Stimulated activated CD8-positive, alpha-beta memory T cell treated with anti-CD3 and anti-CD28 coated beads, Interleukin-12 subunit alpha, Interleukin-12 subunit beta, amount 100 ng/mL, for 4 hours (primary cell): Measurements from ENCODE around the gene CDC42BPA.
"Not testable (repeated sequence)": the region's sequence is repeated elsewhere in the genome, so short reads cannot be mapped to it uniquely, and the experiment has no call there.

Experiments
- DNase-seq: peaks from one replicate; pipeline ENCODE4 v3.0.0-alpha.2; 2020; ENCODE audit warnings: low read depth

Gene CDC42BPA

DNA sequence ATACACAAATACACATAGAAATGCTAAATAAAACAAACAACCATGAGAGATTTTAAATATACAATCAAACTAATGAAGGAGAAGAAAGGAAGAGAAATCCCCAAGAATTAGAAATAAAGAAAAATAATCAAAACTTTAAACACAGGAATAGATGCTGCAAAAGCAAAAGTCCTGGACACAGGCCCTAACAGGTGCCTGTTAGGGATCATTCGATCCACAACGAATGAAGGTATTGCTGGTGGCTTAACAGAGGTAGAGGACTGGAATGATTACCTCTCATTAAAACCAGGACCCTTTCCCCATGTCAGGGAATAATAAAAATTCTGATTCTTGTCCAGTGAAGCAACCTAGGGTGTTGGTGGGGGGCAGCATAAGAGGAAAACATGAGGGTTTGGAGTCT, 56.8 kb downstream of the CDC42BPA start:
- no peak for DNase-seq

GRCh38 chr1:227260433-227260832, 57.9 kb downstream of the CDC42BPA start:
- no peak for DNase-seq

DNA sequence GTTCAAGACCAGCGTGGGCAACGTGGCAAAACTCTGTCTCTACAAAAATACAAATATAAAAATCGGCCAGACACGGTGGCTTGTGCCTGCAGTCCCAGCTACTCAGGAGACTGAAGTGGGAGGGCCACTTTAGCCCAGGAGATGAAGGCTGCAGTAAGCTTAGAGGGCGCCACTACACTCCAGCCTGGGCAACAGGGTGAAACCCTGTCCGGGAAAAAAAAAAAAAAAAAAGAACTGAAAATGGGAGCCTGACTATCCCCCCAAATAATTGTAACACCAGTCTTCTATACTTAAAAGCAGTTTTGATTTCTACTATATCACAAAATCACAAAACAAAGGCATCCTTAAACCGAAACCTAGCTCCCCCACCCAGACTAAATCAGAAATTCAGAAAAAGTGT, 60.3 kb downstream of the CDC42BPA start:
- DNase-seq: no peak

GRCh38 chr1:227255086-227255732, 63.1 kb downstream of the CDC42BPA start:
- DNase-seq: no peak

DNA sequence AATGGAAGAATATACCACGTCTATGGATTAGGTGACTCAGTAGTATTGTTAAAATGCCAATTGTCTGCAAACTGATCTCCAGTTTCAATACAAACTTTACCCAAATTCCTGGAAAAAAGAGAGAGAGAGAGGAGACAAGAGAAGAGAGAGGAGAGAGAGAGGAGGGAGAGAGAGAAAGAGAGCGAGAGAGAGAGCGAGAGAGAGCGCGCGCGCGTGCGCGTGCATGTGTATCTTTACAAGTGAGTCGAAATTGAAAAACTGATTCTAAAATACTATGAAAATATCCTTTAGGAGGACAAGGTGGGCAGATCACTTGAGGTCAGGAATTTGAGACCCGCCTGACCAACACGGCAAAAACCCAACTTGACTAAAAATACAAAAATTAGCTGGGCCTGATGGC, 65.2 kb downstream of the CDC42BPA start:
- DNase-seq: no peak

DNA sequence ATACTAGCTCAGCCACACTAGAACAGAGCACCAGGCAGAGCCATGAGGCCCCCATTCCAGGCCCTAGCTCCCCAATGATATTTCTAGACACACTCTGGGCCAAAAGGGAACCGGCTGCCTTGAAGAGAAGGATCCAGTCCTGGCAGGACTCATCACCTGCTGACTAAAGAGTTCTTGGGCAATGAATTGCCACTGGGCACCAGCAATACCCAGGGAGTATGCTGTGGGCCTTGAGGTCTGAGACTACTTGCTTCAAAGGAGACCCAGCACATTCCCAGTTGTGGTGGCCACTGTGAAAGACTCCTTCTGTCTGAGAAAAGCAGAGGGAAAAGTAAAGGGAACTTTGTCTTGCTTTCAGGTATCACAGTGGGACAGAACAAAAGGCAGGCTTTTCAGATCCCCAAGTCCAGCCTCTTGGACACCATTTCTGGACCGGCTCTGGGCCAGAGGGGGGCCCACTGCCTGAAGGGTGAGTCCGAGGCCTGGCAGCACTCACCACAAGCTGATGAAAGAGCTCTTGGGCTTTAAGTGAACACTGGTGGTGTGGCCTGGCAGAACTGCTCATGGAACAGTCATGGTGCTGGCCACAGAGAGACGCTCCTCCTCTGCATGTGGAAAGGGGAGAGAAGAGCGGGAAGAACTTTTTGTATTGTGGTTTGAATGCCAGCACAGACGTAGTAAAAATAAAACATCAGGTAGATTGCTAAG, 72.5 kb downstream of the CDC42BPA start:
- no peak for DNase-seq

- no peak for DNase-seq
Measured at GRCh38 chr1:227244339-227245118, 73.8 kb downstream of the CDC42BPA start.

DNA sequence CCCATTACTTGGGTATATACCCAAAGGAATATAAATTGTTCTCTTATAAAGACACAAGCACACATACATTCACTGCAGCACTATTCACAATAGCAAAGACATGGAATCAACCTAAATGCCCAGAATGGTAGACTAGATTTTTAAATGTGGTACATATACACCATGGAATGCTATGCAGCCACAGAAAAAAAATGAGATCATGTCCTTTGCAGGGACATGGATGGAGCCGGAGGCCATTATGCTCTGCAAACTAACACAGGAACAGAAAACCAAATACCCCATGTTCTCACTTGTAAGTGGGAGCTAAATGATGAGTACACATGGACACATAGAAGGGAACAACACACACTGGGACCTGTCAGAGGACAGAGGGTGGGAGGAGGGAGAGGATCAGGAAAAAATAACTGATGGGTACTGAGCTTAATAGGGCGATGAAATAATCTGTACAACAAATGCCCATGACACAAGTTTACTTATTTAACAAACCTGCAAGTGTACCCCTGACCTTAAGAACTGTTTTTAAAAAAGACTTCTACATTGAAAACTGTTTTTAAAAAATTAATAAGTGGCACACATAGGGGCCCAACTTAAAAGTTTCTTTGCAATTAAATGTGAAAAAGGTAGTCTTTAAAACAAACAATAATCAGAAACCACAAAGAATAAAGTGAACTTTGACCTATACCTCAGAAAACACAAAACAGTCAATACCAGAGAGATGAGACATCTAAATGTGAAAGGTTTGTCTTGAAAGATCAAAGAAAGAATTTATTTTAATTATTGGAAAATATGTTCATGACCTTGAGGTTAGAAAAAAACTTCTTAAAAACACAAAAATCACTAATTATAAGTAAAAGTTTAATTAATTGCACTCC, 75.2 kb downstream of the CDC42BPA start:
- no peak for DNase-seq

- DNase-seq: no peak
Measured at GRCh38 chr1:227240983-227241382, 77.3 kb downstream of the CDC42BPA start.

GRCh38 chr1:227234998-227235405, 83.3 kb downstream of the CDC42BPA start:
- no peak for DNase-seq

- DNase-seq: not testable (repeated sequence)
Measured at GRCh38 chr1:227231128-227231527, 87.2 kb downstream of the CDC42BPA start.

GRCh38 chr1:227228201-227228600, 90.1 kb downstream of the CDC42BPA start:
- no peak for DNase-seq

- no peak for DNase-seq
Measured at GRCh38 chr1:227227761-227228160, 90.5 kb downstream of the CDC42BPA start.

DNA sequence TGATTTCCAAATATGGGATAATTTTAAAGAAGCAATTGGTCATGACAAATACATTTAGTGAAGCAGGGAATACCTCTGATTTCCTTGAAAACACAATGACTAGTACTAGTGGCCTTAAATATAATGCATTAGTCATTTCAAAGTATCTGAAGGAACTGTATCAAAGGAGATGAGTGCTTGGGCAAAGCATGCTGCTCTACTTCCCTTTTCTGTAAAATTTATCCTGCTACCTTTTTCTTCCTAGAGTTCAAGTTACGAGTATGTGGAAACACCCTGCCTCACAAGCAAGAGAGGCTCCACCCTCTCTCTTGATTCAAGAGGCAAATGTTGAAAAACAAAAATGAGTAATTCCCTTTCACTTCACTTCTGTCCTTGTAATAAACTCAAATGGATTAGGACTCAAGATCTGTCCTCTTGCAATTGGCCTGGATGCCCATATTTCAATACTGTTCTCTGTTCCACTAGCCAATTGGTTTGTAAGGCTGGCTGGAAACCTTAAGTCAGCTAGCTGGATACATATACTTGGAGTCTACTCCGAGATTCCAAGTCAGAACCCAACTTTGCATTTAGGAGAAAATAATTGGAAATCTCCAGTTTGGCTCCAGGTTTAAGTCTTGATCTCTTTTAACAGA, 92.5 kb downstream of the CDC42BPA start:
- no peak for DNase-seq

- no peak for DNase-seq
Measured at GRCh38 chr1:227223171-227223806, 95.0 kb downstream of the CDC42BPA start.

GRCh38 chr1:227219715-227220292, 98.5 kb downstream of the CDC42BPA start:
- DNase-seq: no peak

GRCh38 chr1:227218870-227219573, 99.3 kb downstream of the CDC42BPA start:
- no peak for DNase-seq

GRCh38 chr1:227215863-227216510, 102.3 kb downstream of the CDC42BPA start:
- DNase-seq: no peak

GRCh38 chr1:227214207-227214606, 104.1 kb downstream of the CDC42BPA start:
- DNase-seq: no peak

GRCh38 chr1:227213426-227213825, 104.9 kb downstream of the CDC42BPA start:
- no peak for DNase-seq
